Stimulated activated CD8-positive, alpha-beta memory T cell treated with anti-CD3 and anti-CD28 coated beads, Interleukin-15, amount 100 ng/mL, for 24 hours (primary cell): ENCODE results near the gene ZNF318.
"Not testable (repeated sequence)": the region's sequence is repeated elsewhere in the genome, so short reads cannot be mapped to it uniquely, and the experiment has no call there.

Source experiments
- DNase-seq: peaks from one replicate; pipeline ENCODE4 v3.0.0-alpha.2; 2020; ENCODE audit warnings: low read depth

ZNF318 gene

GRCh38 chr6:43389730-43390295 is 20.4 kb upstream of the ZNF318 start:
- DNase-seq: no peak

GRCh38 chr6:43386492-43386891 is 17.0 kb upstream of the ZNF318 start:
- DNase-seq: no peak

- no peak for DNase-seq
Measured at GRCh38 chr6:43383021-43383667, 13.7 kb upstream of the ZNF318 start.

GRCh38 chr6:43380858-43381257 is 11.4 kb upstream of the ZNF318 start:
- not testable (repeated sequence) for DNase-seq

- no peak for DNase-seq
Measured at GRCh38 chr6:43378631-43379030, 9.2 kb upstream of the ZNF318 start.

- no peak for DNase-seq
Measured at GRCh38 chr6:43377710-43378229, 8.3 kb upstream of the ZNF318 start.

- DNase-seq: no peak
Measured at GRCh38 chr6:43376551-43376981, 7.1 kb upstream of the ZNF318 start.

- DNase-seq: no peak
Measured at GRCh38 chr6:43375693-43376092, 6.2 kb upstream of the ZNF318 start.

- DNase-seq: no peak
Measured at GRCh38 chr6:43373252-43373875, 3.9 kb upstream of the ZNF318 start.

GRCh38 chr6:43370003-43370580 is 645 bp upstream of the ZNF318 start:
- not testable (repeated sequence) for DNase-seq

- DNase-seq: no peak
Measured at GRCh38 chr6:43368259-43369160, 937 bp downstream of the ZNF318 start.

- no peak for DNase-seq
Measured at GRCh38 chr6:43367245-43367984, 2.0 kb downstream of the ZNF318 start.

- DNase-seq: no peak
Measured at GRCh38 chr6:43361269-43361668, 8.2 kb downstream of the ZNF318 start.

- DNase-seq: no peak
Measured at GRCh38 chr6:43359831-43360230, 9.6 kb downstream of the ZNF318 start.

- DNase-seq: no peak
Measured at GRCh38 chr6:43359381-43359780, 10.1 kb downstream of the ZNF318 start.

GRCh38 chr6:43355862-43356590 is 13.4 kb downstream of the ZNF318 start:
- no peak for DNase-seq

- DNase-seq: not testable (repeated sequence)
Measured at GRCh38 chr6:43351951-43352350, 17.5 kb downstream of the ZNF318 start.

GRCh38 chr6:43347444-43347843 is 22.0 kb downstream of the ZNF318 start:
- no peak for DNase-seq

GRCh38 chr6:43347021-43347420 is 22.4 kb downstream of the ZNF318 start:
- no peak for DNase-seq

- DNase-seq: not testable (repeated sequence)
Measured at GRCh38 chr6:43346243-43346642, 23.2 kb downstream of the ZNF318 start.
